SK-N-SH treated with all-trans-retinoic acid at 6 μM for 48 hours (cell line): ENCODE measurements around the gene CAPN1.

Source experiments
- ARNTL ChIP-seq: fragments of 450-650 bp; formaldehyde crosslinking; IDR thresholded peaks from 2 replicates; pipeline ENCODE4 v1.5.0; 2020; ENCODE audit warnings: low read depth, mild to moderate bottlenecking, moderate library complexity, borderline replicate concordance
- BACH2 ChIP-seq: fragments of 250-450 bp; sonication (Bioruptor Pico); IDR thresholded peaks from 2 replicates; pipeline ENCODE4 v1.9.0; 2021; ENCODE audit warnings: mild to moderate bottlenecking, borderline replicate concordance
- OSR1 ChIP-seq: fragments of 250-450 bp; sonication (Bioruptor Pico); IDR thresholded peaks from 2 replicates; pipeline ENCODE4 v1.8.0; 2022; ENCODE audit warnings: moderate library complexity, mild to moderate bottlenecking, inconsistent platforms
- RARB ChIP-seq: fragments of 250-450 bp; sonication (Bioruptor Pico); IDR thresholded peaks from 2 replicates; pipeline ENCODE4 v1.8.0; 2021; ENCODE audit warnings: mild to moderate bottlenecking, moderate library complexity
- TCF4 ChIP-seq: fragments of 250-450 bp; sonication (Bioruptor Pico); IDR thresholded peaks from 2 replicates; pipeline ENCODE4 v1.8.0; 2021; ENCODE audit warnings: mild to moderate bottlenecking, moderate library complexity, borderline replicate concordance
- ZC3H10 ChIP-seq: fragments of 250-450 bp; sonication (Bioruptor Pico); IDR thresholded peaks from 2 replicates; pipeline ENCODE4 v1.5.1; 2021; ENCODE audit warnings: mild to moderate bottlenecking, moderate library complexity
- ZFP3 ChIP-seq: fragments of 250-450 bp; sonication (Bioruptor Pico); IDR thresholded peaks from 2 replicates; pipeline ENCODE4 v1.5.0; 2020; ENCODE audit warnings: mild to moderate bottlenecking, moderate library complexity
- ZNF565 ChIP-seq: fragments of 450-650 bp; formaldehyde crosslinking; conservative IDR thresholded peaks from 2 replicates; pipeline ENCODE4 v1.5.0; 2020; ENCODE audit warnings: low read depth, mild to moderate bottlenecking, moderate library complexity
- ZNF8 ChIP-seq: fragments of 450-650 bp; formaldehyde crosslinking; IDR thresholded peaks from 2 replicates; pipeline ENCODE4 v1.5.0; 2020; ENCODE audit warnings: mild to moderate bottlenecking, moderate library complexity
- TF ChIP-seq, protein P1 (sequence below): fragments of 250-450 bp; sonication (Bioruptor Pico); IDR thresholded peaks from 2 replicates; pipeline ENCODE4 v1.5.1; 2020; ENCODE audit warnings: low read depth, mild to moderate bottlenecking, moderate library complexity
- TF ChIP-seq, protein P2 (sequence below): fragments of 250-450 bp; sonication (Bioruptor Pico); IDR thresholded peaks from 2 replicates; pipeline ENCODE4 v1.8.0; 2020; ENCODE audit warnings: mild to moderate bottlenecking, moderate library complexity, borderline replicate concordance
- TF ChIP-seq, protein P3 (sequence below): fragments of 250-450 bp; sonication (Bioruptor Pico); IDR thresholded peaks from 2 replicates; pipeline ENCODE4 v1.5.0; 2020; ENCODE audit warnings: mild to moderate bottlenecking, moderate library complexity

DNA sequence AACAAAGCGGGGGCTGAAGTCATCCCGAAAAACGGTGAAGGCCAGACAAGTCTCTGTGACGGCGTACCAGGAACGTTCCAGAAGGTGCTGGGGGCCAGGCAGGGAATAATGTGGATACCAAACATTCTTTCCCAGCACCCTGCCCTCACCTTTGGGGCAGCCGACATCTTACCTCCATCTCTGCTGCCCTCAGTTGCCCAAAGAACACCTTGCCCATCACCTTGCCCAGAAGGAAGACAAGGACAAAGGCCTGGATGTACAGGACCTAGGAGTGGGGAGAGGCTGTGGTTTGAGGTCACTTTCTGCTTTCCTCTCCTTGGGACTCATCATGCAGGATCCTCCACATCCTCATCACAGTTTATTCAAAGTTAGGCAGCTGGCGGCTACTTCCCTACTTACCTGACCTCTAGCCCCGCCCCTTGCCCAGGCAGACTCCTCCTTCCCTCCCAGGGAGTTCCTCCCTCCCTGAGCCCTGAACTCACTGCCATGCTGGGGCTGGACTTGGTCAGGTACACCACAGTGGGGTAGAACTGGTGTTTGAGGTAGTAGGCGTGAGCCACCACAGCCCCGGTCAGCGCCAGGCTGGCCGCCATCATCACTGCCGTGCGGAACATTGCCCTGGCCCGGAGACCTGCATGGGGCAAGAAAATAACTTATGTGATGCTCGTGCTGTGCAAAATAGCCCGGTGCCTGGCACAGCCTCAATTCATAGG lies 48.6 kb upstream of the CAPN1 start:
- TF ChIP-seq ZNF565 = no peak
- TF ChIP-seq ZNF8 (CRISPR knock-in tag) = no peak
- TF ChIP-seq ARNTL (CRISPR knock-in tag) = no peak
- TF ChIP-seq, protein P1, sequence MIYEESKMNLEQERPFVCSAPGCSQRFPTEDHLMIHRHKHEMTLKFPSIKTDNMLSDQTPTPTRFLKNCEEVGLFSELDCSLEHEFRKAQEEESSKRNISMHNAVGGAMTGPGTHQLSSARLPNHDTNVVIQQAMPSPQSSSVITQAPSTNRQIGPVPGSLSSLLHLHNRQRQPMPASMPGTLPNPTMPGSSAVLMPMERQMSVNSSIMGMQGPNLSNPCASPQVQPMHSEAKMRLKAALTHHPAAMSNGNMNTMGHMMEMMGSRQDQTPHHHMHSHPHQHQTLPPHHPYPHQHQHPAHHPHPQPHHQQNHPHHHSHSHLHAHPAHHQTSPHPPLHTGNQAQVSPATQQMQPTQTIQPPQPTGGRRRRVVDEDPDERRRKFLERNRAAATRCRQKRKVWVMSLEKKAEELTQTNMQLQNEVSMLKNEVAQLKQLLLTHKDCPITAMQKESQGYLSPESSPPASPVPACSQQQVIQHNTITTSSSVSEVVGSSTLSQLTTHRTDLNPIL (CRISPR knock-in tag) = no peak
- TF ChIP-seq TCF4 = no peak
- TF ChIP-seq ZFP3 (CRISPR knock-in tag) = no peak
- TF ChIP-seq OSR1 = no peak
- TF ChIP-seq ZC3H10 (CRISPR knock-in tag) = no peak
- TF ChIP-seq, protein P2, sequence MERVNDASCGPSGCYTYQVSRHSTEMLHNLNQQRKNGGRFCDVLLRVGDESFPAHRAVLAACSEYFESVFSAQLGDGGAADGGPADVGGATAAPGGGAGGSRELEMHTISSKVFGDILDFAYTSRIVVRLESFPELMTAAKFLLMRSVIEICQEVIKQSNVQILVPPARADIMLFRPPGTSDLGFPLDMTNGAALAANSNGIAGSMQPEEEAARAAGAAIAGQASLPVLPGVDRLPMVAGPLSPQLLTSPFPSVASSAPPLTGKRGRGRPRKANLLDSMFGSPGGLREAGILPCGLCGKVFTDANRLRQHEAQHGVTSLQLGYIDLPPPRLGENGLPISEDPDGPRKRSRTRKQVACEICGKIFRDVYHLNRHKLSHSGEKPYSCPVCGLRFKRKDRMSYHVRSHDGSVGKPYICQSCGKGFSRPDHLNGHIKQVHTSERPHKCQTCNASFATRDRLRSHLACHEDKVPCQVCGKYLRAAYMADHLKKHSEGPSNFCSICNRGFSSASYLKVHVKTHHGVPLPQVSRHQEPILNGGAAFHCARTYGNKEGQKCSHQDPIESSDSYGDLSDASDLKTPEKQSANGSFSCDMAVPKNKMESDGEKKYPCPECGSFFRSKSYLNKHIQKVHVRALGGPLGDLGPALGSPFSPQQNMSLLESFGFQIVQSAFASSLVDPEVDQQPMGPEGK = no peak
- TF ChIP-seq, protein P3, sequence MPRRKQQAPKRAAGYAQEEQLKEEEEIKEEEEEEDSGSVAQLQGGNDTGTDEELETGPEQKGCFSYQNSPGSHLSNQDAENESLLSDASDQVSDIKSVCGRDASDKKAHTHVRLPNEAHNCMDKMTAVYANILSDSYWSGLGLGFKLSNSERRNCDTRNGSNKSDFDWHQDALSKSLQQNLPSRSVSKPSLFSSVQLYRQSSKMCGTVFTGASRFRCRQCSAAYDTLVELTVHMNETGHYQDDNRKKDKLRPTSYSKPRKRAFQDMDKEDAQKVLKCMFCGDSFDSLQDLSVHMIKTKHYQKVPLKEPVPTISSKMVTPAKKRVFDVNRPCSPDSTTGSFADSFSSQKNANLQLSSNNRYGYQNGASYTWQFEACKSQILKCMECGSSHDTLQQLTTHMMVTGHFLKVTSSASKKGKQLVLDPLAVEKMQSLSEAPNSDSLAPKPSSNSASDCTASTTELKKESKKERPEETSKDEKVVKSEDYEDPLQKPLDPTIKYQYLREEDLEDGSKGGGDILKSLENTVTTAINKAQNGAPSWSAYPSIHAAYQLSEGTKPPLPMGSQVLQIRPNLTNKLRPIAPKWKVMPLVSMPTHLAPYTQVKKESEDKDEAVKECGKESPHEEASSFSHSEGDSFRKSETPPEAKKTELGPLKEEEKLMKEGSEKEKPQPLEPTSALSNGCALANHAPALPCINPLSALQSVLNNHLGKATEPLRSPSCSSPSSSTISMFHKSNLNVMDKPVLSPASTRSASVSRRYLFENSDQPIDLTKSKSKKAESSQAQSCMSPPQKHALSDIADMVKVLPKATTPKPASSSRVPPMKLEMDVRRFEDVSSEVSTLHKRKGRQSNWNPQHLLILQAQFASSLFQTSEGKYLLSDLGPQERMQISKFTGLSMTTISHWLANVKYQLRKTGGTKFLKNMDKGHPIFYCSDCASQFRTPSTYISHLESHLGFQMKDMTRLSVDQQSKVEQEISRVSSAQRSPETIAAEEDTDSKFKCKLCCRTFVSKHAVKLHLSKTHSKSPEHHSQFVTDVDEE (CRISPR knock-in tag) = no peak
- TF ChIP-seq BACH2 = no peak
- no peak for TF ChIP-seq RARB (CRISPR knock-in tag)
